ENCODE measurements around the gene ABHD17C. TPM values are rescaled to one million over a fixed set of nuclear protein-coding genes. Genes with fewer than 3 reads are reported as not detected.
A peak's percentile ranks its signal among the peaks of the same experiment; 100 is the strongest.
"Not testable (repeated sequence)": the region's sequence is repeated elsewhere in the genome, so short reads cannot be mapped to it uniquely, and the experiment has no call there.

Gene ABHD17C
- total RNA-seq (ENCODE audit: low replicate concordance): 5.6 and 15.5 TPM in 2 replicates

DNA sequence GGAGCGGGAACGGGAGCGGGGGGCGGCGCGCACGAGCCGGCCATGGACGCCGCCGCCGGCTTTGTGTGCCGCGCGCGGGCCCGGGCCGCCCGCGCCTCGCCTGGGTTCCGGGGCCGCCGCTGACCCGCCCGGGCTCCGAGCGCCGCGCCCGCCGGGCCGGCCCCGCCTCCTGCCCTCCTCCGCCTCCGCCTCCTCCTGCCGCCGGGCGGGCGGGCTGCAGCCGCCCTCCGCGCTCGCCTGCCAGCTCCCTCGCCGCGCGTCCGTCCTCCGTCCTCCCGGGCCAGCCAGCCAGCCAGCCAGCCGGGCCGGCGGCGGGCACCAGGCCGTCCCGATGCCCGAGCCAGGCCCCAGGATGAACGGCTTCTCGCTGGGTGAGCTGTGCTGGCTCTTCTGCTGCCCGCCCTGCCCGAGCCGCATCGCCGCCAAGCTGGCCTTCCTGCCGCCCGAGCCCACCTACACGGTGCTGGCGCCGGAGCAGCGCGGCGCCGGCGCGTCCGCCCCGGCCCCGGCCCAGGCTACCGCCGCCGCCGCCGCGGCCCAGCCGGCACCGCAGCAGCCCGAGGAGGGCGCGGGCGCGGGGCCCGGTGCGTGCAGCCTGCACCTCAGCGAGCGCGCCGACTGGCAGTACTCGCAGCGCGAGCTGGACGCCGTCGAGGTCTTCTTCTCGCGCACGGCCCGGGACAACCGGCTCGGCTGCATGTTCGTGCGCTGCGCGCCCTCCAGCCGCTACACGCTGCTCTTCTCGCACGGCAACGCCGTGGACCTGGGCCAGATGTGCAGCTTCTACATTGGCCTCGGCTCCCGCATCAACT lies at the start of gene ABHD17C:
ABHD17C (plus strand) TSS at position 212 of the 812 bp plus-strand sequence; CDS start at position 332, 120 bp downstream.
- peak; percentile 65 for DNase-seq (ENCODE audit: low read depth)

DNA sequence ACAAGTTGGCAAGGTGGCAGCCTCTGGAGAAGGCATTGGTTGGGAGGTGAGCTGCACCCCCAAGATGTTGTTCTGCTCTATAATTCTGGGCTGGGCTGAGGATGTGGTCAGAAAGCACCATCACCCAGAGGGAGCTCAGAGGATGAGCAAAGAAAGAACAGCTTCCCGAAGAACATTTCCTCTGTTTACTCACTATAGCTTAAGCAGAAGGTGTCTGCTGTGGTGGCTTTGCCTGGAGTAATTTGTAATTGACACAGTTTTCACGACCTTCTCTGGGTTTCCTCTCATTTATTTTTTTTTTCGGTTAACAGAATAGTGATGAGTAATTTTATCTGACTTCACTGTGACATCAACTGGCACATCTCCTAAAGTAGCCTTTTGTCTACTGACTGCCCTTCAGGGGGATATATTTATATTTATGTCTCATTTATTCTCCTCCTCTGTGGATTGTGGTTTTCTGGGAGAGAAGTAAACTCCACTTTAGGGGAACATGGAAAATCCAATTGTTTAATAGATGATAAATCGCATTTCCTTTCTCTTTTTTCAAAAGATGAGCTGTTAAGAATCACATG lies 49.5 kb upstream of the ABHD17C start:
- no peak overlapping the region for H3K4me3 ChIP-seq (ENCODE audit: low read depth, low read length)
- TF ChIP-seq, protein P1, sequence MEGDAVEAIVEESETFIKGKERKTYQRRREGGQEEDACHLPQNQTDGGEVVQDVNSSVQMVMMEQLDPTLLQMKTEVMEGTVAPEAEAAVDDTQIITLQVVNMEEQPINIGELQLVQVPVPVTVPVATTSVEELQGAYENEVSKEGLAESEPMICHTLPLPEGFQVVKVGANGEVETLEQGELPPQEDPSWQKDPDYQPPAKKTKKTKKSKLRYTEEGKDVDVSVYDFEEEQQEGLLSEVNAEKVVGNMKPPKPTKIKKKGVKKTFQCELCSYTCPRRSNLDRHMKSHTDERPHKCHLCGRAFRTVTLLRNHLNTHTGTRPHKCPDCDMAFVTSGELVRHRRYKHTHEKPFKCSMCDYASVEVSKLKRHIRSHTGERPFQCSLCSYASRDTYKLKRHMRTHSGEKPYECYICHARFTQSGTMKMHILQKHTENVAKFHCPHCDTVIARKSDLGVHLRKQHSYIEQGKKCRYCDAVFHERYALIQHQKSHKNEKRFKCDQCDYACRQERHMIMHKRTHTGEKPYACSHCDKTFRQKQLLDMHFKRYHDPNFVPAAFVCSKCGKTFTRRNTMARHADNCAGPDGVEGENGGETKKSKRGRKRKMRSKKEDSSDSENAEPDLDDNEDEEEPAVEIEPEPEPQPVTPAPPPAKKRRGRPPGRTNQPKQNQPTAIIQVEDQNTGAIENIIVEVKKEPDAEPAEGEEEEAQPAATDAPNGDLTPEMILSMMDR (IDR thresholded peaks at IDR 0.05; ENCODE audit: insufficient read depth, low read length): no peak
- no peak for DNase-seq (ENCODE audit: low read depth)

More for the DNA sequence above, at the start of gene ABHD17C:
- peak within 1 kb of the TSS; percentile 93 for H3K4me3 ChIP-seq (ENCODE audit: low read depth, low read length)
- TF ChIP-seq, protein P1 (IDR thresholded peaks at IDR 0.05; ENCODE audit: insufficient read depth, low read length): no peak

DNA sequence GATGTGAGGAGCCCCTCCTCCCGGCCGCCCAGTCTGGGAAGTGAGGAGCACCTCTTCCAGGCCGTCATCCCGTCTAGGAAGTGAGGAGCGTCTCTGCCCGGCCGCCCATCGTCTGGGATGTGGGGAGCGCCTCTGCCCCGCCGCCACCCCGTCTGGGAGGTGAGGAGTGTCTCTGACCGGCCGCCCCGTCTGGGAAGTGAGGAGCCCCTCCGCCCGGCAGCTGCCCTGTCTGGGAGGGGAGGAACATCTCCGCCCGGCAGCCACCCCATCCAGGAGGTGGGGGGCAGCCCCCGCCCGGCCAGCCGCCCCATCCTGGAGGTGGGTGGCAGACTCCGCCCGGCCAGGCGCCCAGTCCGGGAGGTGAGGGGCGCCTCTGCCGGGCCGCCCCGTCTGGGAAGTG lies 47.7 kb upstream of the ABHD17C start:
- not testable (repeated sequence) for DNase-seq (ENCODE audit: low read depth); H3K4me3 ChIP-seq (ENCODE audit: low read depth, low read length)

DNA sequence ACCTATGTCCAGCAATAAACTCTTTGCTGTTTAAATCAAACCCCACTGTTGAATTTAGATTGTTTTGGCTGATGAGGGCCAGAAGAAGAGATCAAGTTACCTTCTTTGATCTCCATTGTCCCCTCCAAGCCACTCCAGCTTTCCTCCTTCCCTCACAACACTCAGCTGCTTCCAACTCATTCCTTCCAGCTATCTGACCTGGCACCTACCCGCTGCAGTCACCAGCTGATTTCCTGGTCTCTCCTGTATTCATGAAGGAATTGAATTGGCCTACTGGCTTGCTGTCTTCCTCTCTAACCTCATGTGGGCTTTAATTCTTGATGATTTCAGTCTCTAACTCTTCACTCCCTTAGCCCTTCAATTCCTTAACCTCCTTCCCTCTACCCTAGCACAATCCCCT lies 40.8 kb upstream of the ABHD17C start:
- DNase-seq (ENCODE audit: low read depth): no peak
- TF ChIP-seq, protein P1 (IDR thresholded peaks at IDR 0.05; ENCODE audit: insufficient read depth, low read length): no peak

DNA sequence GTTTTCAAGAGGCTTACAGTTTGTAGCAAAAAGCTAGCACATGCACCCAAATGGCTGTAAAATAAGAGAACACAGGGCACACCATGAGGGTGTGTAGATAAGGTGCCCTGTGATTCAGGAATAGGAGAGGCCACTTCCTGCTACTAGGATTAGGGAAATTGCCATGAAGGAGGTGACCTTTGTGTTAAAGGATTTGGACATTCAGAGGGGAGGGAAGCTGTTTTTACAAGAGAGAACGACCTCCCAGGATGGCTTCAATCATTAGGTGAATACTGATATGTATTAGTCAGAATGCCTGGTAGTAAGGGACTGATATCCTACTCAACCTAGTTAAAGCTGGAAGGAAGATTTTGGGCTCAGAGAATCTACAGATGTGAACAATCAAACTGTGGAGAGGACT lies 35.7 kb upstream of the ABHD17C start:
- peak; percentile 57 for DNase-seq (ENCODE audit: low read depth)

More for the DNA sequence above, 40.8 kb upstream of the ABHD17C start:
- H3K4me3 ChIP-seq (ENCODE audit: low read depth, low read length): no peak overlapping the region

DNA sequence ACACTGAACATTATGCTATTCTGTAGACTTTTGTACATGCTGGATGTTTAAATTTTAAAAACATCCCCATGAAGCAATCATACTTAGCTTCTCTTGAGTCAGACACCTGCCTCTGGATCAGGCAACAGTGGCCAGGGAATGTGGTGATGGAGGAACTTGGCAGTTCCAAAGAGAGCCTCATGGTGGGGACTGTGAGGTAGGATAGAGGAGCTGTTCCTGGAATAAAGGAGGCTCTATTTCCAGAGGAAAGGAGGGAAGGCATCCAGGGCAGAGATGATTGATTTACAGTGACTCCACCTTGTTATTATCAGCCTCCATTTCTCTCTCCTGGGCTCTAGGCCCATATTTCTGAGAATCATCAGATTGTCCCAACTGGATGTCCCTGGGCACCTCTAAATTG lies 35.0 kb upstream of the ABHD17C start:
- TF ChIP-seq, protein P1 (IDR thresholded peaks at IDR 0.05; ENCODE audit: insufficient read depth, low read length): peak; percentile 54
- peak; percentile 78 for DNase-seq (ENCODE audit: low read depth)
- H3K4me3 ChIP-seq (ENCODE audit: low read depth, low read length): no peak overlapping the region

More for the DNA sequence above, 35.7 kb upstream of the ABHD17C start:
- no peak overlapping the region for H3K4me3 ChIP-seq (ENCODE audit: low read depth, low read length)
- TF ChIP-seq, protein P1 (IDR thresholded peaks at IDR 0.05; ENCODE audit: insufficient read depth, low read length): no peak

DNA sequence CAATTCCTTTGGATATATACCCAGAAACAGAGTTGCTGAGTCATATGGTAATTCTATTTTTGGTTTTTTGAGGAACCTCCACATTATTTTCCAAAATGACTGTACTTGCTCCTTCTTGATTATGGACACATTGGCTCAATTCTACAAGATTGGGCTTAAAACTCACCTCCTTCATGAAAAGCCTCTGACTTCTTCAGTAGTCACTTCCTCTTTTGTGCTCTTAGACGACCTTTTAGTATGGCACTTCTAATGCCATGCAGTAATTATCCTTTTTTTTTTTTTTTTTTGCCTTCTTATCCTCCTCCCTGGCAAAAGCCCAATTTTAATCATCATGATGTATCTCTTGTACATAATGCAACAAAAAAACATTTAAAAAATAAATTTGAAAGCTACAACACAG lies 33.0 kb upstream of the ABHD17C start:
- DNase-seq (ENCODE audit: low read depth): peak; percentile 40
- TF ChIP-seq, protein P1 (IDR thresholded peaks at IDR 0.05; ENCODE audit: insufficient read depth, low read length): no peak
- H3K4me3 ChIP-seq (ENCODE audit: low read depth, low read length): no peak overlapping the region
